HCT116 (cell line): ENCODE measurements around the gene ALOX15.

Experiments used
- CEBPB ChIP-seq: IDR thresholded peaks from 2 replicates; pipeline ENCODE4 v1.6.1; 2012; ENCODE audit warnings: low read depth
- EZH2 ChIP-seq: fragments of 200-600 bp; sonication (generic); IDR thresholded peaks from 2 replicates; pipeline ENCODE4 v1.6.1; 2017; ENCODE audit warnings: antibody characterized with exemption, mixed run types
- EZH2phosphoT487 ChIP-seq: fragments of 200-600 bp; IDR thresholded peaks from 2 replicates; pipeline ENCODE4 v1.6.1; 2018; ENCODE audit warnings: antibody characterized with exemption, borderline replicate concordance
- JUND ChIP-seq: IDR thresholded peaks from 2 replicates; pipeline ENCODE4 v1.6.1; 2012
- POLR2A ChIP-seq: IDR thresholded peaks from 2 replicates; pipeline ENCODE4 v1.7.0; 2011; ENCODE audit warnings: borderline replicate concordance; ENCODE audit not compliant: insufficient read depth, insufficient read length; ENCODE audit errors: extremely low read depth
- POLR2AphosphoS5 ChIP-seq: IDR thresholded peaks from 2 replicates; pipeline ENCODE4 v1.6.1; 2011; ENCODE audit warnings: mild to moderate bottlenecking, low read depth, low read length, moderate library complexity
- SP1 ChIP-seq: IDR thresholded peaks from 2 replicates; pipeline ENCODE4 v1.6.1; 2012; ENCODE audit warnings: low read depth
- SRF ChIP-seq: IDR thresholded peaks from 2 replicates; pipeline ENCODE4 v1.6.1; 2012; ENCODE audit warnings: low read depth
- YY1 ChIP-seq: IDR thresholded peaks from 2 replicates; pipeline ENCODE4 v1.6.1; 2011; ENCODE audit warnings: low read length, low read depth, moderate library complexity, mild to moderate bottlenecking; ENCODE audit not compliant: insufficient replicate concordance; ENCODE audit errors: extremely low read depth
- TF ChIP-seq, protein P1 (sequence below), 3 experiments: fragments of 200-600 bp in 1 of 3; sonication (generic) in 1 of 3; IDR thresholded peaks in 2 of 3; conservative IDR thresholded peaks in 1 of 3; 2 replicates each; pipeline ENCODE4 v1.5.1; 2012 to 2017; ENCODE audit warnings: low read depth in 2 of 3, low read length in 2 of 3, antibody characterized with exemption in 1 of 3, borderline replicate concordance in 1 of 3, control low read depth in 1 of 3, mild to moderate bottlenecking in 1 of 3, mixed read lengths in 1 of 3, mixed run types in 1 of 3, moderate library complexity in 1 of 3; ENCODE audit not compliant: insufficient read depth in 1 of 3
- TF ChIP-seq, protein P2 (sequence below): IDR thresholded peaks from 2 replicates; pipeline ENCODE4 v1.6.1; 2012
- TF ChIP-seq, protein P3 (sequence below): IDR thresholded peaks from 2 replicates; pipeline ENCODE4 v1.6.1; 2012; ENCODE audit warnings: low read depth

DNA sequence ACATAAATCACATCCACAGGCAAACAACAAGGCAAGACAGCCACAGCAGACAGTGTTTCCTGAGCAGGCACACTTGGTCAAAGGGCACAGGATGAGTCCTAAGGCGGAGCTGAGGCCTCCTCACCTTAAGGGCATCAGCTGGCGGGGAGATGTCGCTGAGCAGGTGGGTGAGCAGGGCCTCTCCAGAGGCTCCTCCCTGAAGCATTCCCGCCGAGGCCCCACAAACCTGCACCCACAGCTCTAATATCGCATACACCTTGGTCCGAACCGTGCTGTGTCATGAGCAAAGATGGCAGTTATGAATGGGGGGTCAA lies 33.2 kb upstream of the ALOX15 start:
- TF ChIP-seq POLR2A (no peak), EZH2phosphoT487 (no peak), EZH2 (no peak), CEBPB (no peak), POLR2AphosphoS5 (no peak), SP1 (no peak), JUND (no peak), YY1 (no peak), SRF (no peak)
- TF ChIP-seq, protein P1, sequence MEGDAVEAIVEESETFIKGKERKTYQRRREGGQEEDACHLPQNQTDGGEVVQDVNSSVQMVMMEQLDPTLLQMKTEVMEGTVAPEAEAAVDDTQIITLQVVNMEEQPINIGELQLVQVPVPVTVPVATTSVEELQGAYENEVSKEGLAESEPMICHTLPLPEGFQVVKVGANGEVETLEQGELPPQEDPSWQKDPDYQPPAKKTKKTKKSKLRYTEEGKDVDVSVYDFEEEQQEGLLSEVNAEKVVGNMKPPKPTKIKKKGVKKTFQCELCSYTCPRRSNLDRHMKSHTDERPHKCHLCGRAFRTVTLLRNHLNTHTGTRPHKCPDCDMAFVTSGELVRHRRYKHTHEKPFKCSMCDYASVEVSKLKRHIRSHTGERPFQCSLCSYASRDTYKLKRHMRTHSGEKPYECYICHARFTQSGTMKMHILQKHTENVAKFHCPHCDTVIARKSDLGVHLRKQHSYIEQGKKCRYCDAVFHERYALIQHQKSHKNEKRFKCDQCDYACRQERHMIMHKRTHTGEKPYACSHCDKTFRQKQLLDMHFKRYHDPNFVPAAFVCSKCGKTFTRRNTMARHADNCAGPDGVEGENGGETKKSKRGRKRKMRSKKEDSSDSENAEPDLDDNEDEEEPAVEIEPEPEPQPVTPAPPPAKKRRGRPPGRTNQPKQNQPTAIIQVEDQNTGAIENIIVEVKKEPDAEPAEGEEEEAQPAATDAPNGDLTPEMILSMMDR (IDR thresholded peaks at IDR 0.05 in 2 of 3, conservative IDR thresholded peaks at IDR 0.05 in 1 of 3; ENCODE audit: borderline replicate concordance in 1 of 3, insufficient read depth in 1 of 3, low read depth in 2 of 3, low read length in 2 of 3): no peak
- TF ChIP-seq, protein P2, sequence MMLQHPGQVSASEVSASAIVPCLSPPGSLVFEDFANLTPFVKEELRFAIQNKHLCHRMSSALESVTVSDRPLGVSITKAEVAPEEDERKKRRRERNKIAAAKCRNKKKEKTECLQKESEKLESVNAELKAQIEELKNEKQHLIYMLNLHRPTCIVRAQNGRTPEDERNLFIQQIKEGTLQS: no peak
- TF ChIP-seq, protein P3, sequence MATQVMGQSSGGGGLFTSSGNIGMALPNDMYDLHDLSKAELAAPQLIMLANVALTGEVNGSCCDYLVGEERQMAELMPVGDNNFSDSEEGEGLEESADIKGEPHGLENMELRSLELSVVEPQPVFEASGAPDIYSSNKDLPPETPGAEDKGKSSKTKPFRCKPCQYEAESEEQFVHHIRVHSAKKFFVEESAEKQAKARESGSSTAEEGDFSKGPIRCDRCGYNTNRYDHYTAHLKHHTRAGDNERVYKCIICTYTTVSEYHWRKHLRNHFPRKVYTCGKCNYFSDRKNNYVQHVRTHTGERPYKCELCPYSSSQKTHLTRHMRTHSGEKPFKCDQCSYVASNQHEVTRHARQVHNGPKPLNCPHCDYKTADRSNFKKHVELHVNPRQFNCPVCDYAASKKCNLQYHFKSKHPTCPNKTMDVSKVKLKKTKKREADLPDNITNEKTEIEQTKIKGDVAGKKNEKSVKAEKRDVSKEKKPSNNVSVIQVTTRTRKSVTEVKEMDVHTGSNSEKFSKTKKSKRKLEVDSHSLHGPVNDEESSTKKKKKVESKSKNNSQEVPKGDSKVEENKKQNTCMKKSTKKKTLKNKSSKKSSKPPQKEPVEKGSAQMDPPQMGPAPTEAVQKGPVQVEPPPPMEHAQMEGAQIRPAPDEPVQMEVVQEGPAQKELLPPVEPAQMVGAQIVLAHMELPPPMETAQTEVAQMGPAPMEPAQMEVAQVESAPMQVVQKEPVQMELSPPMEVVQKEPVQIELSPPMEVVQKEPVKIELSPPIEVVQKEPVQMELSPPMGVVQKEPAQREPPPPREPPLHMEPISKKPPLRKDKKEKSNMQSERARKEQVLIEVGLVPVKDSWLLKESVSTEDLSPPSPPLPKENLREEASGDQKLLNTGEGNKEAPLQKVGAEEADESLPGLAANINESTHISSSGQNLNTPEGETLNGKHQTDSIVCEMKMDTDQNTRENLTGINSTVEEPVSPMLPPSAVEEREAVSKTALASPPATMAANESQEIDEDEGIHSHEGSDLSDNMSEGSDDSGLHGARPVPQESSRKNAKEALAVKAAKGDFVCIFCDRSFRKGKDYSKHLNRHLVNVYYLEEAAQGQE: no peak
